ENCODE results near the gene ANKLE2. TPM values are rescaled to one million over a fixed set of nuclear protein-coding genes. Genes with fewer than 3 reads are reported as not detected.
"Not testable (repeated sequence)": the region's sequence is repeated elsewhere in the genome, so short reads cannot be mapped to it uniquely, and the experiment has no call there.

ANKLE2 gene
- total RNA-seq, 1 experiment from 2014 or later = 85.9 TPM

- POLR2A ChIA-PET (ENCODE audit: unreplicated experiment); H3K9me2 ChIP-seq (replicated peaks; ENCODE audit: low read length); DNase-seq; H3K4me3 ChIP-seq (ENCODE audit: low read length); H3K27ac ChIP-seq (ENCODE audit: low read length); ATAC-seq; H2AFZ ChIP-seq (ENCODE audit: low read length); H3K79me2 ChIP-seq (ENCODE audit: low read length); intact Hi-C loops (cut with micrococcal nuclease); H3K4me2 ChIP-seq (ENCODE audit: low read length); H3F3A ChIP-seq (ENCODE audit: low read length, unreplicated experiment); H4K20me1 ChIP-seq (ENCODE audit: low read length); H3K9ac ChIP-seq (ENCODE audit: low read length); H3K4me1 ChIP-seq (ENCODE audit: insufficient read depth, low read length); H3K27me3 ChIP-seq (ENCODE audit: low read length); H3K9me3 ChIP-seq (ENCODE audit: low read length); BruUV-seq (replicated peaks); CTCF ChIA-PET: not testable (repeated sequence)
- 0 out of 2 replicates have a peak, but pooled peaks cover 11% of the 10 kb centered on the region for H3K36me3 ChIP-seq (ENCODE audit: low read depth, low read length)
These were observed 69.6 kb downstream of the ANKLE2 start for GRCh38 chr12:132692030-132692429.

DNA sequence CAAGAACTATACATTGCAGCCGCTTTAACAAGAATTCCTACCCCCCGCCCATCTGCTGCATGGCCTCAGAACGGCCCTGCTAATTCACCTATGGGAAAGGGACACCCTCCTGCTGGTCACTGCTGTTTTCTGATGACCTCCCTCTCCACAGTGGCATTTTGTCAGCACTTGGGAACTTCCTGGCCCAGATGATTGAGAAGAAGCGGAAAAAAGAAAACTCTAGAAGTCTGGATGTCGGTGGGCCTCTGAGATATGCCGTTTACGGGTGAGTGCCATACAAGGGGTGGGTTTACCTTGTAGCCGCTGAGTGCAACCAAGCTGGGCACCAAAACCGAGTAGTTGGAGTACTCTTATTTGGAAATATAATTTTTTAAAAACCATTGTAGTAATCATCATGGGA is 71.5 kb downstream of the ANKLE2 start:
- intact Hi-C loops (cut with micrococcal nuclease) = no loop called here
- ATAC-seq (no peak), DNase-seq (no peak)
- Histone ChIP-seq H3K4me1 (ENCODE audit: insufficient read depth, low read length) (peaks cover 16% of the 10 kb centered on the region), H3K27me3 (ENCODE audit: low read length) (no peaks in the 10 kb centered on the region), H2AFZ (ENCODE audit: low read length) (no peak overlapping the region), H4K20me1 (ENCODE audit: low read length) (peaks cover 10% of the 10 kb centered on the region; the same call in 1 of the 2 replicates), H3K4me3 (ENCODE audit: low read length) (no peak overlapping the region), H3K79me2 (ENCODE audit: low read length) (peaks cover 18% of the 10 kb centered on the region), H3K9me3 (ENCODE audit: low read length) (no peaks in the 10 kb centered on the region), H3K9ac (ENCODE audit: low read length) (no peak overlapping the region), H3F3A (ENCODE audit: low read length, unreplicated experiment) (no peaks in the 10 kb centered on the region), H3K4me2 (ENCODE audit: low read length) (no peak overlapping the region), H3K27ac (ENCODE audit: low read length) (no peak overlapping the region), H3K9me2 (replicated peaks; ENCODE audit: low read length) (no peaks in the 10 kb centered on the region), H3K36me3 (ENCODE audit: low read depth, low read length) (peaks cover 11% of the 10 kb centered on the region; the same call in 1 of the 2 replicates)
- POLR2A ChIA-PET (ENCODE audit: unreplicated experiment) = no interaction called here
- CTCF ChIA-PET = no interaction called here
- BruUV-seq (replicated peaks) = no TSS peak
- TF ChIP-seq EZH2 (IDR thresholded peaks at IDR 0.05; ENCODE audit: low read length, unreplicated experiment) (no peak), EZH2phosphoT487 (IDR thresholded peaks at IDR 0.05; ENCODE audit: borderline replicate concordance, low read length) (no peak)
- TF ChIP-seq, protein P1, sequence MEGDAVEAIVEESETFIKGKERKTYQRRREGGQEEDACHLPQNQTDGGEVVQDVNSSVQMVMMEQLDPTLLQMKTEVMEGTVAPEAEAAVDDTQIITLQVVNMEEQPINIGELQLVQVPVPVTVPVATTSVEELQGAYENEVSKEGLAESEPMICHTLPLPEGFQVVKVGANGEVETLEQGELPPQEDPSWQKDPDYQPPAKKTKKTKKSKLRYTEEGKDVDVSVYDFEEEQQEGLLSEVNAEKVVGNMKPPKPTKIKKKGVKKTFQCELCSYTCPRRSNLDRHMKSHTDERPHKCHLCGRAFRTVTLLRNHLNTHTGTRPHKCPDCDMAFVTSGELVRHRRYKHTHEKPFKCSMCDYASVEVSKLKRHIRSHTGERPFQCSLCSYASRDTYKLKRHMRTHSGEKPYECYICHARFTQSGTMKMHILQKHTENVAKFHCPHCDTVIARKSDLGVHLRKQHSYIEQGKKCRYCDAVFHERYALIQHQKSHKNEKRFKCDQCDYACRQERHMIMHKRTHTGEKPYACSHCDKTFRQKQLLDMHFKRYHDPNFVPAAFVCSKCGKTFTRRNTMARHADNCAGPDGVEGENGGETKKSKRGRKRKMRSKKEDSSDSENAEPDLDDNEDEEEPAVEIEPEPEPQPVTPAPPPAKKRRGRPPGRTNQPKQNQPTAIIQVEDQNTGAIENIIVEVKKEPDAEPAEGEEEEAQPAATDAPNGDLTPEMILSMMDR (conservative IDR thresholded peaks at IDR 0.05; ENCODE audit: low read depth, low read length) = no peak

GRCh38 chr12:132689227-132689626 is 72.4 kb downstream of the ANKLE2 start:
- POLR2A ChIA-PET (ENCODE audit: unreplicated experiment) = interaction anchor here (0.6 kb wide), 1 partner anchor 12 kb away, joined by 3 read pairs; no protein-coding TSS in a partner anchor
- ATAC-seq = no peak
- peak overlapping the region; percentile 23; the same call in 1 of the 2 replicates for H3K4me3 ChIP-seq (ENCODE audit: low read length)

More at GRCh38 chr12:132689227-132689626, 72.4 kb downstream of the ANKLE2 start:
- CTCF ChIA-PET = no interaction called here
- Histone ChIP-seq H2AFZ (ENCODE audit: low read length) (no peak overlapping the region), H3K36me3 (ENCODE audit: low read depth, low read length) (peaks cover 11% of the 10 kb centered on the region; the same call in 1 of the 2 replicates), H3K9me3 (ENCODE audit: low read length) (no peaks in the 10 kb centered on the region), H3K27ac (ENCODE audit: low read length) (no peak overlapping the region), H3K4me1 (ENCODE audit: insufficient read depth, low read length) (peaks cover 16% of the 10 kb centered on the region), H3K27me3 (ENCODE audit: low read length) (no peaks in the 10 kb centered on the region), H3F3A (ENCODE audit: low read length, unreplicated experiment) (no peaks in the 10 kb centered on the region), H3K79me2 (ENCODE audit: low read length) (peaks cover 21% of the 10 kb centered on the region), H3K9ac (ENCODE audit: low read length) (no peak overlapping the region), H4K20me1 (ENCODE audit: low read length) (peaks cover 11% of the 10 kb centered on the region; the same call in 1 of the 2 replicates), H3K4me2 (ENCODE audit: low read length) (peak overlapping the region; percentile 51; the same call in 1 of the 2 replicates), H3K9me2 (replicated peaks; ENCODE audit: low read length) (no peaks in the 10 kb centered on the region)
- BruUV-seq (replicated peaks) = no TSS peak
- intact Hi-C loops (cut with micrococcal nuclease) = loop anchor here (5.0 kb wide), 1 partner anchor 73 kb away; the partner anchor contains the start of gene ANKLE2
- no peak for TF ChIP-seq EZH2 (IDR thresholded peaks at IDR 0.05; ENCODE audit: low read length, unreplicated experiment)
- TF ChIP-seq EZH2phosphoT487 (IDR thresholded peaks at IDR 0.05; ENCODE audit: borderline replicate concordance, low read length) = no peak
- TF ChIP-seq, protein P1 (conservative IDR thresholded peaks at IDR 0.05; ENCODE audit: low read depth, low read length) = no peak
- DNase-seq = no peak

Data from PC-3 (cell line).